Esophagus squamous epithelium (tissue), 4 donors: ENCODE measurements around the gene PSG11.
"Not testable (repeated sequence)": the region's sequence is repeated elsewhere in the genome, so short reads cannot be mapped to it uniquely, and the experiment has no call there.

Source experiments
- CTCF ChIP-seq, 6 experiments: fragments of 450-650 bp in 4 of 6; fragments of 200-600 bp in 2 of 6; sonication (generic) in 2 of 6; IDR thresholded peaks; one replicate each; pipeline ENCODE4 v1.5.1; 2016 to 2019; ENCODE audit warnings: antibody characterized with exemption in 6 of 6, mild to moderate bottlenecking in 4 of 6, moderate library complexity in 4 of 6
- POLR2A ChIP-seq, 4 donors: fragments of 450-650 bp; IDR thresholded peaks; one replicate each; pipeline ENCODE4 v1.6.1; 2017; ENCODE audit warnings: antibody characterized with exemption in 4 of 4, mild to moderate bottlenecking in 4 of 4, moderate library complexity in 3 of 4

GRCh38 chr19:42982111-42982510 is 44.2 kb downstream of the PSG11 start:
- TF ChIP-seq CTCF, POLR2A (IDR thresholded peaks at IDR 0.05): not testable (repeated sequence)
